Measurements from ENCODE around the gene EP400.

The EP400 gene

DNA sequence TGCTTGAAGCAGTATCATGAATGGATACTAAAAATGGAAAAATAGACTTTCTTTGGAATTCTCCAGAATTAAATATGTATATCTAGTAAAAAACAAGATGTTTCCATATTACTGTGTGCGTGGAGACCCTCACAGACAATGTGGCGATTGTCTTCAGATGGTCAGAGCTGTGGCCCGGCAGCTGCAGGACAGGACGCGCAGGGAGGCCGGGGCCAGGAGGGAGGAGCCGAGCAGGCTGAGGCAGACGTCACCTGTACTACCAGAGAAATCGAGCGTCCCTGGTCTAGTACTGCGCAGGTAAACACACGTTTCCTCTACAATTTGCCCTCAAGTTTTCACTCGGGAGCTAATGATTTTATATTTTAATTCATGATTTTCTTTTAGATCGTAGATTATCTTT lies 171.5 kb downstream of the EP400 start:
- no peak for DNase-seq (ENCODE audit: low read depth)

DNA sequence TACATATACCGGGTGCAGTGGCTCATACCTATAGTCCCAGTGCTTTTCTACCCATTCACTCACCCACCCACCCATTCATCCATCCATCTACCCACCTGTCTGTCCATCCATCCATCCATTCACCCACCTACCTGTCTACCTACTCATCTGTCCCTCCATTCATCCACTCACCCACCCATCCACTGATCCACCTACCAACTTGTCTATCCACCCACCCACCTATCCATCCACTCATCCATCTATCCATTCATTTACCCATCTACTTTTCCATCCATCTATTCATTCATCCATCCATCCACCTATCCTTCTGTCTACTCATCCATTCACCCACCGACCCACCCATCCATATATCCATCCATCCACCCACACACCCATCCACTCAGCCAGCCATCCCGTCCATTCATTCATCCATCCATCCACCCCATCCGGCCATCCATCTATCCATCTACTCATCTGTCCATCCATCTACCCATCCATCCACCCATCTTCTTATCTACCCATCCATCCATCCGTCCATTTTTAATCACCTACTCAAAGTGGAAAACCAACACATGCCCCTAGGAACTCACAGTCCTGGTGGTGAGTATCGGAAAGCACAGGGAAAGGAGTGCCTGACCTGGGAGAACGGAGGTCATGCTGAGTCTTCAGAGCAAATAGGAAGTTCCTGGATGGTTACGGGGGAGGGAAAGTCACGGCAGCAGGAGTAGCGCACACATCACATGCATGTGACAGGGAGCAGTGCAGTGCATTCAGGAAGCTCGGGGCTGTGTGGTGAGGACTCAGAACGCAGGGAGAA lies 174.4 kb downstream of the EP400 start:
- no peak for DNase-seq (ENCODE audit: low read depth)

DNA sequence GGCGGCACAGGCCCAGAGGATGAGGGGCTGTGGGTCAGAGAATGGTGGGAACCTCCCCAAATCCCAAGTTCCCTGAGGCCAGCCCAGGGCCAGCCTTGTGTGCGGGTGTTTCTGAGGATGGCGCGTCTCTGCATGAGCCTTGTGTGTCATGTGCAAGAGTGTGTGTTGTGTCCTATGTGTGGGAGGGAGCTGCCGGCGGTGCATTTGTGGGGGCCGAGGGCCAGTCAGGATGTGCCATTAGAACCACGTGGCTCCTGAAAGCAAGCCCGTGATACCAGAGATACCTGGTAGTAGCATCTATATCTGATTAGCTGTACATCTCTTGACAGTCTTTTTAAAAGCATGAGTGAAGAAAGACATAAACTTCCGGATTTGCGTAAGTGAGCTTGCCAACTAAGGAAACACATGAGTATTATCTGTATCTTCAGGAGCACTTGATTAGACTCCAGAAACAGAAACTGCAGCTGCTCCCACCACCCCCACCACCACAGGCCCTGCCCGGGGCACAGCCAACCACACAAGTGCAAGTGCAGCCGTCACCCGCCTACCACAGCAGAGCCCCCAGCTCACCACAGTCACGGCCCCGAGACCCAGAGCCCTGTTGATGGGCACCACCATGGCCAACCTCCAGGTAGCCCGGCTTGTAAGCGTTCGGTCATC lies 175.2 kb downstream of the EP400 start:
- no peak for DNase-seq (ENCODE audit: low read depth)

DNA sequence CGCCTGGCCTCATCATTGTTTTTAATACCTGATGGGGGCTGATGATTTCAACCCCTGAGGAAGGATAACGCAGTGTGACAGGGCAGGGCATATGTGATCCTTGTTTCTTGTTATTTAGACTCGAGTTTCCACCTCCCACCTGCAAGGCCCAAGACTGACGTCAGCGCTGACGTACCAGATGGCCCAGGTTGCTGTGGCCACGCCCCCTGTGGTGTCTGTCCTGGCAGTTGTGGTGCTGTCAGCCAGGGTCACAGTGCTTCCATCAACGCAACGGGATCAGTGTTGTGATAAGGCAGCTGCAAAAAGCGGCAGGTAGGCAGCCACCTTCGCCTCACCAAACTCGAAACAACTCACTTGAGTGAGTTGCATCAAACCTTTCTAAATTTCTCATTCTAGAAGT lies 176.0 kb downstream of the EP400 start:
- DNase-seq (ENCODE audit: low read depth): no peak

DNA sequence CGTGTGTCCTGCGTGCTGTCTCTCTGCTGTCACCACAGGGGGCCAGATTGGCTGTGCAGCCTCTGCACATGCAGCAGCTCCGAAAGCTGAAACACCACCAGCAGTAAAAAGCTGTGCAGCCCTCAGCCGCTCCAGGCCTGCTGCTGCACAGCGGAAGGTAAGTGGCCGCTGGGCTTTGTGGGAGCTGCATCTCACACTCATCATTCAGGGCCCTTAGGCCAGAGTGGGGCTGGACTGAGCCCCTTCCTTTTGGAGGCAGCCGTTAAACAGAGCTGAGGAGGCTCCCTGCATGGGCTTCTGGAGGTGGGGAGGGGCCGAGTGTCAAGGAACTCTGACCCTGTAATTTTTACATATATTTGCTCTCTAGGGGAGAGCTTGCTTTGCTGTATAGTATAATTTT lies 177.3 kb downstream of the EP400 start:
- DNase-seq (ENCODE audit: low read depth): no peak

DNA sequence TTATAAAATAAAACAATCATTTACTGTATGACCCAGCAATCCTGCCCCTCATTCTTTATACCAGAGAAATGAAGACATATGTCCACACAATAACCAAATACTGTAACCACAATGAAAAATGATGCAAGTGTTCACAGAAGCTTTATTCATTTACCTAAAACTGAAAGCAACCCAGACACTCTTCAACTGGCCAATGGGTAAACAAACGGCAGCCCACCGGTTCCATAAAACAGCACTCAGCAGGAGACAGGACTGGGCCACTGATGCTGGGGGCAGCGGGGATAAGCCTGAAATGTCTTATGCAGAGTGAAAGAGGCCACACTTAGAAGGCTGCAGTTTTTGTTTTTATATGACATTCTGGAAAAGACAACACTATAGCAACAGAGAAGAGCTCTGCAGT lies 179.3 kb downstream of the EP400 start:
- DNase-seq (ENCODE audit: low read depth): no peak

DNA sequence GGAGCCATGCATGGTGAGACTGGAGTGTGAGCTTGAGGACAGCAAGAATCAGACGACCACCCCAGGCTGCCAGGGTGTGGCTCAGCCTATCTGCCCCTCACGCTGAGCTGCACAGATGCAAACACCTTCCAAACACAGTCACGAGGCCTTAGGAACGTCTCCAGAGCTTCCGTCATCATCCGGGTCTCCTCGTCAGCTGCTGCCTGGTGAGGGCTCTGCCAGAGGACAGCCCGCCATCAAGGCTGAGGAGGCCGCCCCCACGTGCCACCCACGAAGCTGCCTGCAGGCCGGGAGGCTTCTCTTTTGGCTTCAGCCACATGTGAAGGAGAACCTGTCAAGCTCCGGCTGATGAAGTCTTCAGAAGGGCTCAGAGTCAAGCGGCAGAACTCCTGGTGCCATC lies 180.9 kb downstream of the EP400 start:
- no peak for DNase-seq (ENCODE audit: low read depth)
